NCI-H748 (cell line): ENCODE measurements around the gene GLRA1.
"Not testable (repeated sequence)": the region's sequence is repeated elsewhere in the genome, so short reads cannot be mapped to it uniquely, and the experiment has no call there.

ENCODE experiments used
- DNase-seq: peaks from one replicate; lab custom pipeline; 2025; ENCODE audit not compliant: unreplicated experiment; lab: John Stamatoyannopoulos, UW

Gene GLRA1

GRCh38 chr5:151820271-151820670 is 104.4 kb downstream of the GLRA1 start:
- no peak for DNase-seq

- no peak for DNase-seq
Measured at GRCh38 chr5:151819830-151820229, 104.8 kb downstream of the GLRA1 start.

DNA sequence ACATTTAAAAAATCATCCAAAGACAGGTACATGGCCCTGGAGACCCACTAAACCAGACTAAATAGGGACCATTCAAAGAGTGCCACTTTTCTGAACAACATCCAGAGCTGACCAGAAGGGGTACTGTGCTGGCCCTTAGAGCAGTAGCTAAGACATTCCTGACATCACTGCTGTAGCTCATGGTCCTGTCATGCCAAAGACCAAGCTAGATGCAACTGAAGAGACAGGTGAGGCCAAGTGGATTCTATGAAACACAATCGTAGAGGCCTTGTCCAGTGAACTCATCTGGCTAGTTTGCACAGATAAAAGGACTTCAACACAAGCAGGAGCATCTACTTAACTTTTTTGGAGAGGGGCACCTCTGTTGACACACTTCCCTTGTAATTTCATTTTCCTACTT is 109.6 kb downstream of the GLRA1 start:
- DNase-seq = no peak

GRCh38 chr5:151812757-151813309 is 111.8 kb downstream of the GLRA1 start:
- DNase-seq = no peak

- DNase-seq = no peak
Measured at GRCh38 chr5:151811593-151812321, 112.9 kb downstream of the GLRA1 start.

DNA sequence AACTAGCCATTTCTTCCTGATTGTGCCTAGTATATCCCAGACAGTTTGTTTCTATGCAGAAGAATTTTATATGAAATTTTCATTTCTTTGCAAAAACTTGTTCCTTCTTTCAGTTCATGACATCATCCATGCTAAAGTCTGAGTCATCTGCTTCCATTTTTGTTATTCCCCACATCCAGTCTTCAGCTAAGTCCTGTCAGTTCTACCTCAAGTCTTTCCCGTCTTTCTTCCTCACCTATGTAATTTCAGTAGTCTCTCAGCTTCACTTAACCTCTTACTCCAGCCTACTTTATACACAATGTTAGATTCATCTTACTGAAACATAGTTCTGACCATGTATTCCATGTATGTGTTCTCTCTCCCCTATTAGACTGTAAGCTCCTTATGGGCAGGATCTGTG is 113.8 kb downstream of the GLRA1 start:
- no peak for DNase-seq

GRCh38 chr5:151810449-151810848 is 114.2 kb downstream of the GLRA1 start:
- DNase-seq = no peak

DNA sequence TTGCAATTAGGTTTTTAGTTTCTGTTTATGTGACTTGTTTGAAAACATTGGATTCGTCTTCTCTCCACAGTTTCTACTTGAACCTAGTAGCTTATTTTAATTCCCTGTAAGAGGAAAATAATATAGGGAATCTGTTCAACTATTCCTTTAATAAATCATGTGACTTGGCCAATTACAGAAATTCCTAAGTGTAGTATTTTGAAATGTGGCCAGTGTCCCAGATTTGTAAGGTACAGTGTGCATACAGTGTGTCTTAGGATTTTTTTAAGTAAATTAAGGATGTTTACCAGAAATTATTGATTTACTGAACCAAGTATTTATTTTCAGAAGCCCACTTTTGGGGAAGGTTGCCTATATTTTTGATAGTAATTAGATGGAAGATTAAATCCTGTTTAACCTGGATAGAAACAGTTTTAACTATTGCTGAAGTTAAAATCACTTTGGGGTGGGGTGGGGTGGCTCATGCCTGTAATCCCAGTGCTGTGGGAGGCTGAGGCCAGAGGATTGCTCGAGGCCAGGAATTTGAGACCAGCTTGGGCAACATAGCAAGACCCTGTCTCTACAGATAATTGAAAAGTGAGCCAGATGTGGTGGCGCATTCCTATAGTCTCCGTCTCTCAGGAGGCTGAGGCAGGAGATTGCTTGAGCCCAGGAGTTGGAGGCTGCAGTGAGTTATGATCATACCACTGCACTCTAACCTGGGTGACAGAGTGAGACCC is 116.0 kb downstream of the GLRA1 start:
- DNase-seq = no peak

DNA sequence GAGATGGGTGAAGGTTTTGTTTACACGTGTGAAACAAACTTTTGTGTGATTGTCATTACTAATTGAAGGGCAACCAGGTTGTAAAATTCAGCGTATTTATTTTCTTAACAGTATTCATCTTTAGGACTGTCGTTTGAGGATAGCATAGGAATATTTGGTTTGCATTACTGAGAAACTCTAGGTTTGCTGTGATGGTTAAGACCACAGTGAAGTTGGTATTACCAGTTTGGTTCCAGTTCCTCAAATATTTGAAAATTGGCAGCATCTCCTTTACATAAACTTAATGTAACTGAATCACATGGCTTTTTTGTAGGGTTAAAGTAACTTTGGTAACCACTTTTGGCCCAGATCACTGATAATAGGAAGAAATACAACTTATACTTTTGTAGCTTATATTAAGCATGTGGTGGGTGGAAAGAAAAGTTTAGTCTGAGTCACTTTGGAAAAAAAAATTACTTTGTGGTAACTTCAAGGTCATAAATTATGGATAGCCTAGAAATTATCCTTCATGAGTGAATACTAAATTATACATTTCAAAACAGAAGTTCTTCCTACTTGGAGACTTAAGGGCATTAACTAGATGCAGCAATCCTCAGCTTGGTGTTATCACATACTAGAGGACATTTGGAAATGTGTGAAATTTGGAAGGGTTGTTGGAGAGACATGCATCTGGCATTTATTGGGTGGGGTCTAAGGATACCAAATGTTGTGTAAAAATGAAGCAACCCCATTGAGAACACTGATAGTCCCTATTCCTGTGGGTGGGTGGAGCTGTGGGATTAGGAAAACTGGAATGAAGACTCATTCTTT is 119.0 kb downstream of the GLRA1 start:
- DNase-seq = no peak

GRCh38 chr5:151800532-151800931 is 124.1 kb downstream of the GLRA1 start:
- no peak for DNase-seq

GRCh38 chr5:151799407-151799806 is 125.2 kb downstream of the GLRA1 start:
- no peak for DNase-seq

DNA sequence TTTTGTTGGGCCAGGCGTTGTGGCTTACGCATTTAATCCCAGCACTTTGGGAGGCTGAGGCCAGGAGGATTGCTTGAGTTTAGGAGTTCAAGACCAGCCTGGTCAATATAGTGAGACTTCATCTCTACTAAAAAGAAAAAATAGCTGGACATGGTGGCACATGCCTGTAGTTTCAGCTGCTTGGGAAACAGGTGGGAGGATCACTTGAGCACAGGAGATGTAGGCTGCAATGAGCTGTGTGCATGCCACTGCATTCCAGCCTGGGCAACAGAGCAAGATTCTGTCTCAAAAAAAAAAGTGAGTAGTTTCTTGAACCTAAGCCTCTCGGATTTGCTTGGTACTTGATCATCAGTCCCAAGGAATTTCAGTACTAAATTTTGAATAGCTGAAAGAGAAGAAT is 126.0 kb downstream of the GLRA1 start:
- no peak for DNase-seq

DNA sequence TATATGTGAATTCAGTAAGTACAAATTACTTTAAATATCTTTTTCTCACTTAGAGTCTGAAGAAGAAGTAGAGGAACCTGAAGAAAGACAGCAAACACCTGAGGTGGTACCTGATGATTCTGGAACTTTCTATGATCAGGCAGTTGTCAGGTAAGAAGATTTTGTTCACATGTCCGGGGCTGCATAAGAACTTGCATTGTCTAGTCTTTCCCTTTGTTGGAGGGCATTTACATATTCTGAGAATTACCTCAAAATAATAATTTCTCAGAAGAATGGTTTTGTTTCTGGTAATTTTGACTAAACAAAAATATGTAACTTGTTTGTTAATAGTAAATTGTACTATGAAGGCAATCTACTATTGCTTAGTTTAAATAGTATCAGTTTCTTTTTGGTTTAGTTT is 129.2 kb downstream of the GLRA1 start:
- no peak for DNase-seq

DNA sequence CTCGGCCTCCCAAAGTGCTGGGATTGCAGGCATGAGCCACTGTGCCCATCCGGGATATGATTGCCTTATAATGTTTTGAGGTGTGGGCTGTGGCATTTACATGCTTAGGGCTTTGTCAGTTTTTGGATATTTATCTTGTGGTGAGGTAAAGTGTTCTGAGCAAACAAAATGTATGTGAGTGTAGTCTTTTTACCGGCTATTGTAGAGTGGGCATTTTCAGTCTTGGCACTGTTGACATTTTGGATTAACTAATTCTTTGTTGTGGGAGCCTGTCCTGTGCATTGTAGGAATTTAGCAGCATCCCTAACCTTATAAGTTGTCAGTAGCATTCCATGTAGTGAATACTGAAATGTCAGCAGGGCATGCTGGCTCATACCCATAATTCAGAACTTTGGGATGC is 131.3 kb downstream of the GLRA1 start:
- DNase-seq = no peak

DNA sequence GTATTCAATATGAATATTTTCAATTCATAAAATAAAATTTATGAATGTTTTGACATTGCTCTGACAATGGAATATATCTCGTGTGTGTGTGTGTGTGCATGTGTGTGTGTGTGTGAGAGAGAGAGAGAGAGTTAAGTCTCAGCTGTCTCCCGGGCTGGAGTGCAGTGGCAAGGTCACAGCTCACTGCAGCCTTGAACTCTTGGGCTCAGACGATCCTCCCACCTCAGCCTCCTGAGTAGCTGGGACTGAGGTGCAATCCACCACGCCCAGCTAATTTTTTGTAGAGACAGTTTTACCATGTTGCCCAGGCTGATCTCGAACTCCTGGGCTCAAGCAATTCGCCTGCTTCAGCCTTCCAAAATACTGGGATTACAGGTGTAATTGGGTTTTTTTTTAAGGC is 136.8 kb downstream of the GLRA1 start:
- no peak for DNase-seq

- DNase-seq = no peak
Measured at GRCh38 chr5:151786468-151786867, 138.2 kb downstream of the GLRA1 start.

DNA sequence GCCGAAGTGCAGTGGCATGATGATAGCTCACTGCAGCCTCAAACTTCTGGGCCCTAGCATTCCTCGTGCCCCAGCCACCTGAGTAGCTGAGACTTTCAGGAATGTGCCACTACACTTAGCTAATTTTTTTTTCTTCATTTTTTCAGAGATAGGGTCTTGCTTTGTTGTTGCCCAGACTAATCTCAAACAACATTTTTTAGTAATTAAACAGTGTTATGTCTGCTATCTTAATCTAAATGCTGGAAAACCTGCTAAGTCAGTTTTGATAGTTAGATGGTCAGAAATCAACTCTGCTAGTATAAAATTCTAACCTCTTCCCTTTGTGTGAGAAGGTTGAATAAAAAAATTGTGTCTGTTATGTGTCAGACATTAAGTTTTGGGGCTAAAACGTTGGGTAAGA is 140.5 kb downstream of the GLRA1 start:
- DNase-seq = no peak

DNA sequence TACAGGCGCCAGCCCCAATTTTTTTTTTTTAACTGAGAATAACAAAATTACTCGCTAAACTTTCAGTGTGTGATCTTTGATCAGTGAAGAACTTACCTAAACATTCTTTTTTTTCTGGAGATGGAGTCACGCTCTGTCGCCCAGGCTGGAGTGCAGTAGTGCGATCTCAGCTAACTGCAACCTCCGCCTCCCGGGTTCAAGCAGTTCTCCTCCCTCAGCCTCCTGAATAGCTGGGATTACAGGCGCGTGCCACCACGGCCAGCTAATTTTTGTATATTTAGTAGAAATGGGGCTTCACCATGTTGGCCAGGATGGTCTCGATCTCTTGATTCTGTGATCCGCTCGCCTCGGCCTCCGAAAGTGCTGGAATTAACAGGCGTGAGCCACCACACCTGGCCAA is 141.0 kb downstream of the GLRA1 start:
- not testable (repeated sequence) for DNase-seq

DNA sequence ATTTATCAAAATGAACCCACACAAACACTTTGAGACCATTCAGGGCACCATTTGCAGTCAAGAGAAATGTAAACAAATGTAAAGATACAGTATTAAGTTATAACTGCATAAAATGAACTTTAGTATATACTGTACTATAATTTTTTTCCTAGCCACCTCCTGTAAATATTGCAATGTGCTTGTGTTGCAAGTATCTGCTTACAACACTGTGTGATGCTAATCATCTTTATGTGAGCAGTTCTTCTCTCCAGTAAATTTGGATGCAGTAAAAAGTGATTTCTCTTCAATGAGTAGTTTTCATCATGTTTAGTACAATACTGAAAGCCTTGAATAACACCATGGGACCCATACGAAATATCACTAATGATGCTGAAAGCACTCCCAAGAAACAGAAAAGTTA is 143.4 kb downstream of the GLRA1 start:
- no peak for DNase-seq

- no peak for DNase-seq
Measured at GRCh38 chr5:151780348-151780747, 144.3 kb downstream of the GLRA1 start.

GRCh38 chr5:151779531-151780125 is 145.0 kb downstream of the GLRA1 start:
- DNase-seq = no peak
